Measurements from ENCODE around the gene ADORA1. TPM values are rescaled to one million over a fixed set of nuclear protein-coding genes. Genes with fewer than 3 reads are reported as not detected.
A peak's percentile ranks its signal among the peaks of the same experiment; 100 is the strongest.

Gene ADORA1
- total and polyA plus RNA-seq, 2 donors (not counting 3 experiments of a cell fraction or from before 2014, with no cell fraction given) = 0.15 TPM; not detected in 1

GRCh38 chr1:203148127-203148526 is 20.6 kb downstream of the ADORA1 start:
- no peak overlapping the region for H3K4me3 ChIP-seq (replicated peaks in 1 of 3; ENCODE audit: insufficient read depth in 1 of 3, low read depth in 1 of 3, low read length in 3 of 3)
- H3K27me3 ChIP-seq (ENCODE audit: control insufficient read depth in 2 of 2, insufficient read depth in 2 of 2, low read length in 2 of 2) = peaks cover 0 to 15% of the 10 kb centered on the region in 2 experiments
- no peaks in the 10 kb centered on the region for H4K20me1 ChIP-seq (replicated peaks; ENCODE audit: control insufficient read depth, extremely low read depth, insufficient read depth, low read length)
- DNase-seq (ENCODE audit: low read depth, low spot score) (no peak), FAIRE-seq (no peak)
- TF ChIP-seq CTCF (IDR thresholded peaks at IDR 0.05; ENCODE audit: extremely low read depth in 1 of 2, insufficient read depth in 1 of 2, low read depth in 1 of 2, low read length in 2 of 2) = peak in 1 of 2 donors; percentile 17
- no peak for TF ChIP-seq POLR2AphosphoS5 (IDR thresholded peaks at IDR 0.05; ENCODE audit: insufficient read depth, low read depth, low read length)
- dilution Hi-C loops (cut with MboI; ENCODE audit: extremely low pct_ligation_motif_present, low sequenced_read_pairs) (no loop called here), intact Hi-C loops (cut with micrococcal nuclease) (no loop called here)
- H2AFZ ChIP-seq (ENCODE audit: low read depth, low read length) = no peak overlapping the region
- no peaks in the 10 kb centered on the region for H3K9me1 ChIP-seq (replicated peaks; ENCODE audit: control insufficient read depth, extremely low read depth, insufficient read depth, low read length)
- H3K9ac ChIP-seq (replicated peaks; ENCODE audit: extremely low read depth, insufficient read depth, low read length) = no peak overlapping the region
- no peaks in the 10 kb centered on the region for H3K9me3 ChIP-seq (replicated peaks; ENCODE audit: control insufficient read depth, insufficient read depth, low read length)
- no peak overlapping the region for H3K27ac ChIP-seq (ENCODE audit: insufficient read depth, low read depth, low read length)
- CTCF ChIA-PET = interaction anchor here (1.0 to 1.7 kb wide), 7 partner anchors 12 to 120 kb away, joined by 3 to 5 read pairs (median 3); partner anchors contain the start of gene ADORA1
- peaks cover 12% of the 10 kb centered on the region for H3K4me1 ChIP-seq (ENCODE audit: control insufficient read depth, extremely low read depth, insufficient read depth, low read length)
- no peaks in the 10 kb centered on the region for H3K36me3 ChIP-seq (ENCODE audit: control insufficient read depth in 2 of 2, extremely low read depth in 1 of 2, insufficient read depth in 2 of 2, low read length in 2 of 2)
- no peaks in the 10 kb centered on the region for H3K79me2 ChIP-seq (ENCODE audit: control insufficient read depth, insufficient read depth, low read length)
- POLR2A ChIA-PET = no interaction called here
- BruUV-seq (replicated peaks) = no TSS peak
- H3K4me2 ChIP-seq (ENCODE audit: insufficient read depth, low read length) = no peak overlapping the region

- dilution Hi-C loops (cut with MboI; ENCODE audit: extremely low pct_ligation_motif_present, low sequenced_read_pairs) (no loop called here), intact Hi-C loops (cut with micrococcal nuclease) (no loop called here)
- no TSS peak for BruUV-seq (replicated peaks)
- Histone ChIP-seq H2AFZ (ENCODE audit: low read depth, low read length) (no peak overlapping the region), H3K79me2 (ENCODE audit: control insufficient read depth, insufficient read depth, low read length) (no peaks in the 10 kb centered on the region), H3K9me3 (replicated peaks; ENCODE audit: control insufficient read depth, insufficient read depth, low read length) (no peaks in the 10 kb centered on the region), H3K27me3 (ENCODE audit: control insufficient read depth in 2 of 2, insufficient read depth in 2 of 2, low read length in 2 of 2) (peaks cover 0 to 15% of the 10 kb centered on the region in 2 experiments), H3K4me1 (ENCODE audit: control insufficient read depth, extremely low read depth, insufficient read depth, low read length) (peaks cover 17% of the 10 kb centered on the region), H3K4me2 (ENCODE audit: insufficient read depth, low read length) (no peak overlapping the region), H3K36me3 (ENCODE audit: control insufficient read depth in 2 of 2, extremely low read depth in 1 of 2, insufficient read depth in 2 of 2, low read length in 2 of 2) (no peaks in the 10 kb centered on the region), H3K27ac (ENCODE audit: insufficient read depth, low read depth, low read length) (no peak overlapping the region), H3K4me3 (replicated peaks in 1 of 3; ENCODE audit: insufficient read depth in 1 of 3, low read depth in 1 of 3, low read length in 3 of 3) (no peak overlapping the region), H4K20me1 (replicated peaks; ENCODE audit: control insufficient read depth, extremely low read depth, insufficient read depth, low read length) (no peaks in the 10 kb centered on the region), H3K9ac (replicated peaks; ENCODE audit: extremely low read depth, insufficient read depth, low read length) (no peak overlapping the region), H3K9me1 (replicated peaks; ENCODE audit: control insufficient read depth, extremely low read depth, insufficient read depth, low read length) (no peaks in the 10 kb centered on the region)
- DNase-seq (ENCODE audit: low read depth, low spot score) (no peak), FAIRE-seq (no peak)
- TF ChIP-seq POLR2A (IDR thresholded peaks at IDR 0.05; ENCODE audit: low read depth, low read length) = no peak
- TF ChIP-seq CTCF (IDR thresholded peaks at IDR 0.05; ENCODE audit: extremely low read depth in 1 of 2, insufficient read depth in 1 of 2, low read depth in 1 of 2, low read length in 2 of 2) = no peak
- TF ChIP-seq POLR2AphosphoS5 (IDR thresholded peaks at IDR 0.05; ENCODE audit: insufficient read depth, low read depth, low read length) = no peak
- no peak for TF ChIP-seq JUN (IDR thresholded peaks at IDR 0.05; ENCODE audit: borderline replicate concordance, insufficient read depth, insufficient read length, low read depth)
- TF ChIP-seq GATA2 (IDR thresholded peaks at IDR 0.05; ENCODE audit: insufficient read depth, insufficient read length, low read depth, low read length) = no peak
- TF ChIP-seq MYC (IDR thresholded peaks at IDR 0.05; ENCODE audit: low read depth, low read length) = no peak
- CTCF ChIA-PET = interaction anchor here (1.0 to 1.7 kb wide), 6 partner anchors 12 to 119 kb away, joined by 3 to 7 read pairs (median 4); no protein-coding TSS in a partner anchor
- POLR2A ChIA-PET = no interaction called here
These were observed 21.1 kb downstream of the ADORA1 start for GRCh38 chr1:203148579-203148978.
